Endometrial microvascular endothelial cells (primary cell): ENCODE data around the gene SOWAHA. TPM values are rescaled to one million over a fixed set of nuclear protein-coding genes. Genes with fewer than 3 reads are reported as not detected.

Source experiments
- in situ Hi-C: cut with HindIII; loops from 2 replicates; pipeline ENCODE4 v1.10.0; 2017; ENCODE audit warnings: low sequenced_read_pairs, low pct_unique_long_range_greater_than_20kb; ENCODE audit errors: inconsistent ontology term
- total RNA-seq: library from RNA; depleted of rRNA; stranded (reverse); fragments of >200 nt; gene quantifications from one replicate; pipeline ENCODE4 v1.2.3, GENCODE V29; 2015; ENCODE audit errors: inconsistent ontology term

The SOWAHA gene
- total RNA-seq, 1 donor from 2014 or later, result not detected

- in situ Hi-C loops, result no loop called here
Observed at GRCh38 chr5:132821350-132821749, 8.2 kb downstream of the SOWAHA start.

GRCh38 chr5:132821791-132822190 is 8.7 kb downstream of the SOWAHA start:
- in situ Hi-C loops, result no loop called here

GRCh38 chr5:132822650-132823480 is 9.8 kb downstream of the SOWAHA start:
- in situ Hi-C loops, result no loop called here

GRCh38 chr5:132823481-132824050 is 10.5 kb downstream of the SOWAHA start:
- in situ Hi-C loops, result no loop called here

DNA sequence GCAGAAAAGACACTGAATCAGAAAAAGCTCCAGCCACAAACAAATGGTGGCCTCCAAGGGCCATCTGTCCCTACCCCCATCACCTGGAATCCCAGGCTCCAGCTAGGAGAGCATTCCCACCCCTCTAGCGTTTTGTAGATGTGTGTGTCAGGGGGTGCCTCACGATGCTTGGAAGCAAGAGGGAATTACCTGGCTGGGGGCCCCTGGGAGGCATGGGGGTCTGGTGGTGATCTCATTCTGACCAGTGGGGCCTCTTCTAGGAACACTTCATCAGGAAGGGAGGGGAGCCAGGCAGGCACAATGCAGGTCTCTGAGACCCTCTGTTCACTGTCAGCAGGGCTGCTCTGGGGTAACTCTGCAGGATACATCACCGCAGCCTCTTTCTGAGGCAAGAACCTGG is 11.3 kb downstream of the SOWAHA start:
- in situ Hi-C loops, result no loop called here

DNA sequence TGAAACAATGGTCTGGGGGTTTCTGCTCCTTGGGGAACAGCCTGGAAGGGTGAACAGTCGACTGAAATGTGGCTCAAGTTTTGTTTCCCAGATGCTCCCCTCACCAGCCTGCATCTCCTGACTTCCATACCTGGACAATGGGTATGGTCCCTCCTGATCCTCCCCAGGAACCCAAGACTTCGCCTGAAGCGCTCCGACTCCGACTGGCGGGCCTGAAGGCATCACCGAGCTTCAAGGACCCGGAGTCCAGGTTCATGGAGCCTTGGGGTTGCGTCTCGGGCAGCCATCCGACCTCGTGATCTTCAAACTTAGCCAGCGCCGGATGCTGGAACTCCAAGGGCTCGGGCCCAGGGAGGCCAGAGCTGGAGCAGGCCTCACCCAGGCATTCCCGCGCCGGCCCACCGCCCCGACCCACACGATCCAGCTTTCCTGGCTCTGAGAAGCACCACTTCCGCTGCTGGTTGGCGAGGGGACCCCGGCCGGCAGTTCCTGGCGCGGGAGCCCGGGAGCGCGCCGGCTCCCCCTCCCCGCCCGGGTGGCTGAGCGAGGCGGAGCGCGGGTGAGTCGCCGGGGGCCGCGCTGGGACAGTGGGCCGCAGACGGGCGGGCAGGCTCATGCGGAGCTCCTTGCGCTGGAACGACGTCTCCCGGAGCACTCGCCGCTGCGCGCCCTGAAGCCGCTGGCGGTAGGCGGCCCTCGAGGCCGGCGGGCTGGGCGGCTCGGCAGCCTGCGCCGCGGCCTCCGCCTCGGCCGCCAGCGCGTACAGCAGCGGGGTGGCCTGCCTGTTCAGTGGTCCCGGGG is 12.1 kb downstream of the SOWAHA start:
- in situ Hi-C loops, result no loop called here

- in situ Hi-C loops, result no loop called here
Observed at GRCh38 chr5:132825834-132826391, 12.8 kb downstream of the SOWAHA start.

DNA sequence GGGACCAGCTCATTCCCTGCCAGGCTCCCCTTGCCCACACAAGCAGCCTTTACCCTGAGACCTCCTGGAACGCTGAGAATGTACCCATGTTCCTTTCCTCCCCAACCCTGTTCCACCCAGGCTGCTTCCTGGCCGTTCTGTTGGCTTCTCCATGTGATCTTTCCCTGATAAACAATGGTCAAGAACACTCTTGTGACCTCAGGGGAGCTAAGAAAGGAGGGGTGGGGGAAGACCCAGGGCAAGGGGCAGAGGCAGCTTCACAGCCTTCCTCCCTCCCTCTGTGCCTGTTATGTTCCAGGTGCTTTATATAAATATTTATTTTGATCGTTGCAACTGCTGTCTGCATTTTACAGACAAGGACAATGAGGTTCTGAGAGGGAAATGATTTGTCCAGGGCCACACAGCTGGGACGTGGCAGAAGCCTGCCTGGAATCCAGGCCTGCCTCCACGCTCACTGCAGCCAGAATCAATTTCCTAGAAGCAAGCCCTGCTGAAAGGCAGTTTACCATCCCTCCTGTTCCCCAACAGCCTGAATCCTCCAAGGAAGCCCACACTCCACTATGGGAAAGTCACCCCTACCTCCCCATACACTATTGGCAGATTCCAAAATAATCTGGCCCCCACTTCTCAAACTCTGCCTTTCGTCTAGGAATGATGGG is 13.5 kb downstream of the SOWAHA start:
- in situ Hi-C loops, result no loop called here

DNA sequence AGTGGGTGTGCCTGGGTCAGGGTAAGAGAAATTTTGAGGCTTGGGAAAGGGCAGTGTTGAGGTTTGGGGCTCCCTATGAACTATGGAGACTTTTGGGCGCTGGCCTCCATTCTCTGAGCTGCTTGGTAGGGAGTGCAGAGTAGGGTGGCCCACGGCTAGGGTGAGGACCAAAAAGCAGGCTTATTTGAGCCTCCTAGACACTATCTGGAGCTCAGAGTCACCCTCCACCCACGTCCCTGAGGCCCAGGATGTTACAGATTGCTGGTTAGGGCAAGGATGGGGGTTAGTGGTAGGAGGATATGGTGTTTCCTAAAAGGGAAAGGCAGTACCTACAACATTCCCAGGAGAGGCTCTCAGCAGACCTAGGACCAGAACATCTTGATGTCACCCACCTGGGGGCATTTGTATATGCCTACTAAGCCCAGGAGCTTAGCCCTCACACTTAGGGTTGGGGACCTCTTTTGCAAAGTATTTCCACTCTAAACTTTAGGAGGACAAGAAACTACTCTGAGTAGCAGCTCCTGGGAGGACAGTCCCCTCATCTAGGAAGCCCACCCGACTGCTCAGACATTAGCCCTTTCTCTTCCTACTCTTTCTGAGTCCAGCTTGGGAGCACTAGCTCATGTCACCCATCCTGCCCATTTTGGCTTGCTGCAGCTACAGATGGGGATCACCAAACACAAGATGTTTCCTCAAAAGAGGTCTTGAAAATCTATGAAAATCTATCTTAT is 15.0 kb downstream of the SOWAHA start:
- in situ Hi-C loops, result no loop called here

- in situ Hi-C loops, result no loop called here
Observed at GRCh38 chr5:132828846-132829494, 15.9 kb downstream of the SOWAHA start.

GRCh38 chr5:132829742-132830435 is 16.8 kb downstream of the SOWAHA start:
- in situ Hi-C loops, result no loop called here

- in situ Hi-C loops, result no loop called here
Observed at GRCh38 chr5:132830436-132831094, 17.5 kb downstream of the SOWAHA start, which contains the start of gene SHROOM1. SHROOM1 (minus strand) TSS chr5:132830647; CDS start chr5:132826140, 4,507 bp downstream.

GRCh38 chr5:132831095-132831860 is 18.2 kb downstream of the SOWAHA start:
- in situ Hi-C loops, result no loop called here

DNA sequence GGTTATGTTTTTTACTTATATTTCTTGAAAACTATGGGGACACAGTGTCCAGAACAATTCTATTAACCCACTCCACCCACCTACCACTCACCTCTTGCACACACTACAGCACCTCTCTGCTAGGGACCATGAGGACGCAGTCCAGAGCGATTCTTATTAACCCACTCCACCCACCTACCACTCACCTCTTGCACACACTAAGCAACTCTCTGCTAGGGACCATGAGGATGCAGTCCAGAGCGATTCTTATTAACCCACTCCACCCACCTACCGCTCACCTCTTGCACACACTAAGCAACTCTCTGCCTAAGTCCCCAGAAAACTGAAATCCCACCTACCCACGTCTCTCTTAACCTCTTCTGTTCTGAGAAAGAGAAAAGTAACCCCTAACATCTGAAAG is 19.5 kb downstream of the SOWAHA start:
- in situ Hi-C loops, result no loop called here

DNA sequence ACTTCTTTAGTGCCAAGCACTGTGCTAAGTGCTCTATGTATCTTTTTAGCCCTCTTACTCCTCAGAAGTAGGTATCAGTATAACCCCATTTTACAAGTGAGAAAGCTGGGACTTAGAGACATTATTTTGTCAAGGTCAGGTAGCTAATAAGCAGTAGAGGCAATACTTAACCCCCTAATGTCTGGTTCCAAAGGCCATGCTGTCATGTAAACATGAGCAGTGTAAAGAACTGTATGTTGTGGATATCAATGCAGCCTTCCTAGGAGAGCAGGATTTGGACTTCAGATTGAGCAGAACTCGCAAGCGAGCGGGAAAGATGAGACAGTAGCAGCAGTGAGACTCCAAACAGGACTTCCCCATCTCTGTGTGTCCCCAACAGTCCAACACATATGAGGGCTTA is 21.0 kb downstream of the SOWAHA start:
- in situ Hi-C loops, result no loop called here

DNA sequence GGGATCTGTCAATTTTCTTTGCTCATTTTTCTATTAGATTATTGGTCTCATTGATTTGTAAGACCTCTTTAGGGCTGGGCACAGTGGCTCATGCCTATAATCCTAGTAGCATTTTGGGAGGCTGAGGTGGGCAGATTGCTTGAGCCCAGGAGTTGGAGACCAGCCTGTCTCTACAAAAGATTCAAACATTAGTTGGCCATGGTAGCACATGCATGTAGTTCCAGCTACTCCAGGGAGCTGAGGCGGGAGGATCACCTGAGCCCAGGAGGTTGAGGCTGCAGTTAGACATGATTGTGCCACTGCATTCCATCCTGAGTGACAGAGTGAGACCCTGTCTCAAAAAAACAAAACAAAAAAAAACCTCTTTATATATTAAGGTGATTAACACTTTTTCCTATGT is 23.8 kb downstream of the SOWAHA start:
- in situ Hi-C loops, result no loop called here
